ENCODE measurements around the gene ZNF468. TPM values are rescaled to one million over a fixed set of nuclear protein-coding genes. Genes with fewer than 3 reads are reported as not detected.

The ZNF468 gene
- total RNA-seq, 1 experiment from 2014 or later = 14.4 TPM

GRCh38 chr19:52891336-52891735 is 33.9 kb upstream of the ZNF468 start:
- Histone ChIP-seq H3K4me3 (ENCODE audit: low read depth, low read length, poor library complexity, severe bottlenecking) (no peak overlapping the region), H3K27me3 (replicated peaks; ENCODE audit: insufficient read depth, low read depth, low read length, poor library complexity) (no peaks in the 10 kb centered on the region), H3K4me1 (ENCODE audit: insufficient read depth, low read length, poor library complexity, severe bottlenecking) (no peaks in the 10 kb centered on the region), H3K36me3 (ENCODE audit: insufficient read depth, low read length, poor library complexity, severe bottlenecking) (peaks cover 13% of the 10 kb centered on the region), H3K9me3 (ENCODE audit: low read depth, low read length, poor library complexity, severe bottlenecking) (no peaks in the 10 kb centered on the region), H3K27ac (ENCODE audit: low read depth, low read length, poor library complexity, severe bottlenecking) (no peak overlapping the region)
- no TSS peak for BruUV-seq (replicated peaks)
- DNase-seq (ENCODE audit: low spot score) = no peak
- TF ChIP-seq EZH2 (IDR thresholded peaks at IDR 0.05; ENCODE audit: borderline replicate concordance, low read depth, low read length, poor library complexity, severe bottlenecking) (no peak), CTCF (conservative IDR thresholded peaks at IDR 0.05; ENCODE audit: low read depth, low read length) (no peak)
- ChIA-PET CTCF (no interaction called here), POLR2A (ENCODE audit: low non-redundant PET) (no interaction called here)
- intact Hi-C loops (cut with micrococcal nuclease; ENCODE audit: unreplicated experiment) = no loop called here

GRCh38 chr19:52889931-52890330 is 32.5 kb upstream of the ZNF468 start:
- ChIA-PET CTCF (no interaction called here), POLR2A (ENCODE audit: low non-redundant PET) (no interaction called here)
- DNase-seq (ENCODE audit: low spot score) = no peak
- no TSS peak for BruUV-seq (replicated peaks)
- Histone ChIP-seq H3K4me3 (ENCODE audit: low read depth, low read length, poor library complexity, severe bottlenecking) (no peak overlapping the region), H3K27me3 (replicated peaks; ENCODE audit: insufficient read depth, low read depth, low read length, poor library complexity) (no peaks in the 10 kb centered on the region), H3K4me1 (ENCODE audit: insufficient read depth, low read length, poor library complexity, severe bottlenecking) (no peaks in the 10 kb centered on the region), H3K27ac (ENCODE audit: low read depth, low read length, poor library complexity, severe bottlenecking) (peak overlapping the region; percentile 30), H3K36me3 (ENCODE audit: insufficient read depth, low read length, poor library complexity, severe bottlenecking) (peaks cover 23% of the 10 kb centered on the region), H3K9me3 (ENCODE audit: low read depth, low read length, poor library complexity, severe bottlenecking) (peaks cover 3% of the 10 kb centered on the region)
- intact Hi-C loops (cut with micrococcal nuclease; ENCODE audit: unreplicated experiment) = no loop called here
- no peak for TF ChIP-seq CTCF (conservative IDR thresholded peaks at IDR 0.05; ENCODE audit: low read depth, low read length)
- TF ChIP-seq EZH2 (IDR thresholded peaks at IDR 0.05; ENCODE audit: borderline replicate concordance, low read depth, low read length, poor library complexity, severe bottlenecking) = no peak

GRCh38 chr19:52889076-52889475 is 31.7 kb upstream of the ZNF468 start:
- H3K4me1 ChIP-seq (ENCODE audit: insufficient read depth, low read length, poor library complexity, severe bottlenecking) = no peaks in the 10 kb centered on the region
- H3K36me3 ChIP-seq (ENCODE audit: insufficient read depth, low read length, poor library complexity, severe bottlenecking) = peaks cover 31% of the 10 kb centered on the region
- H3K27ac ChIP-seq (ENCODE audit: low read depth, low read length, poor library complexity, severe bottlenecking) = no peak overlapping the region
- TF ChIP-seq CTCF (conservative IDR thresholded peaks at IDR 0.05; ENCODE audit: low read depth, low read length) (no peak), EZH2 (IDR thresholded peaks at IDR 0.05; ENCODE audit: borderline replicate concordance, low read depth, low read length, poor library complexity, severe bottlenecking) (no peak)
- ChIA-PET CTCF (no interaction called here), POLR2A (ENCODE audit: low non-redundant PET) (no interaction called here)
- intact Hi-C loops (cut with micrococcal nuclease; ENCODE audit: unreplicated experiment) = no loop called here
- H3K4me3 ChIP-seq (ENCODE audit: low read depth, low read length, poor library complexity, severe bottlenecking) = no peak overlapping the region
- no peaks in the 10 kb centered on the region for H3K27me3 ChIP-seq (replicated peaks; ENCODE audit: insufficient read depth, low read depth, low read length, poor library complexity)
- DNase-seq (ENCODE audit: low spot score) = peak; percentile 47
- H3K9me3 ChIP-seq (ENCODE audit: low read depth, low read length, poor library complexity, severe bottlenecking) = peaks cover 10% of the 10 kb centered on the region
- BruUV-seq (replicated peaks) = no TSS peak
